GM23338 (cell line): Measurements from ENCODE around the gene HCFC1. TPM values are rescaled to one million over a fixed set of nuclear protein-coding genes. Genes with fewer than 3 reads are reported as not detected.

Source experiments
- ATAC-seq: fragments of 200-7000 bp; cut with Tn5 transposase; 3 replicates; pipeline ENCODE4 v1.9.1; 2020
- DNase-seq: peaks from one replicate; pipeline ENCODE4 v3.0.0-alpha.2; 2015; ENCODE audit warnings: low spot score
- H2AFZ ChIP-seq: fragments of 200-600 bp; sonication (generic); 2 replicates; pipeline ENCODE4 v1.8.0; 2016; ENCODE audit warnings: antibody characterized with exemption, mild to moderate bottlenecking, moderate library complexity
- H3F3A ChIP-seq: fragments of 200-600 bp; sonication (generic); replicated peaks from 2 replicates; pipeline ENCODE4 v1.8.0; 2017; ENCODE audit warnings: antibody characterized with exemption, mixed run types, low read depth
- H3K27ac ChIP-seq: fragments of 200-600 bp; sonication (generic); 2 replicates; pipeline ENCODE4 v1.6.1; 2016; ENCODE audit warnings: low read depth
- H3K27me3 ChIP-seq: fragments of 200-600 bp; sonication (generic); 2 replicates; pipeline ENCODE4 v1.8.0; 2016; ENCODE audit warnings: mild to moderate bottlenecking, mixed run types, moderate library complexity; ENCODE audit not compliant: insufficient read depth
- H3K36me3 ChIP-seq: fragments of 200-600 bp; sonication (generic); 2 replicates; pipeline ENCODE4 v1.8.0; 2016; ENCODE audit warnings: mild to moderate bottlenecking; ENCODE audit not compliant: insufficient read depth
- H3K4me1 ChIP-seq: fragments of 200-600 bp; sonication (generic); 2 replicates; pipeline ENCODE4 v1.8.0; 2016; ENCODE audit warnings: mild to moderate bottlenecking, moderate library complexity; ENCODE audit not compliant: insufficient read depth
- H3K4me2 ChIP-seq: fragments of 200-600 bp; sonication (generic); 2 replicates; pipeline ENCODE4 v1.7.1; 2017; ENCODE audit warnings: mixed run types
- H3K4me3 ChIP-seq: fragments of 200-600 bp; sonication (generic); 2 replicates; pipeline ENCODE4 v1.6.1; 2016; ENCODE audit warnings: mixed run types
- H3K79me2 ChIP-seq: fragments of 200-600 bp; sonication (generic); replicated peaks from 2 replicates; pipeline ENCODE4 v1.8.0; 2017; ENCODE audit warnings: mild to moderate bottlenecking; ENCODE audit not compliant: insufficient read depth
- H3K9me2 ChIP-seq: fragments of 200-600 bp; sonication (generic); 2 replicates; pipeline ENCODE4 v1.8.0; 2017; ENCODE audit not compliant: insufficient read depth
- H4K20me1 ChIP-seq: fragments of 200-600 bp; sonication (generic); replicated peaks from 2 replicates; pipeline ENCODE4 v1.8.0; 2017; ENCODE audit warnings: mild to moderate bottlenecking; ENCODE audit not compliant: insufficient read depth
- H3K27ac Mint-ChIP-seq: 2 replicates; pipeline ENCODE4 v1.8.0; 2020; ENCODE audit warnings: inconsistent platforms, mild to moderate bottlenecking, moderate library complexity, mixed read lengths
- H3K27me3 Mint-ChIP-seq: 3 replicates; pipeline ENCODE4 v1.8.0; 2022; ENCODE audit warnings: low read depth, mild to moderate bottlenecking, moderate library complexity, mixed read lengths, inconsistent platforms; ENCODE audit not compliant: insufficient read depth, poor library complexity
- H3K36me3 Mint-ChIP-seq: 3 replicates; pipeline ENCODE4 v1.8.0; 2021; ENCODE audit warnings: low read depth, mild to moderate bottlenecking, inconsistent platforms, moderate library complexity, mixed read lengths
- H3K4me1 Mint-ChIP-seq: 3 replicates; pipeline ENCODE4 v1.8.0; 2020; ENCODE audit warnings: mild to moderate bottlenecking, inconsistent platforms, mixed read lengths
- H3K4me3 Mint-ChIP-seq: 3 replicates; pipeline ENCODE4 v1.8.0; 2021; ENCODE audit warnings: moderate library complexity, mild to moderate bottlenecking, inconsistent platforms, mixed read lengths
- H3K9me3 Mint-ChIP-seq: 3 replicates; pipeline ENCODE4 v1.8.0; 2020; ENCODE audit warnings: moderate library complexity, mild to moderate bottlenecking, inconsistent platforms, mixed read lengths
- EZH2 ChIP-seq: fragments of 200-600 bp; sonication (generic); IDR thresholded peaks from one replicate; pipeline ENCODE4 v1.8.0; 2017; ENCODE audit warnings: antibody characterized with exemption, mild to moderate bottlenecking, low read depth; ENCODE audit not compliant: unreplicated experiment
- EZH2phosphoT487 ChIP-seq: fragments of 200-600 bp; sonication (generic); IDR thresholded peaks from one replicate; pipeline ENCODE4 v1.8.1; 2018; ENCODE audit warnings: antibody characterized with exemption; ENCODE audit not compliant: unreplicated experiment
- JUNB ChIP-seq: IDR thresholded peaks from one replicate; pipeline ENCODE4 v1.6.1; 2016; ENCODE audit warnings: antibody characterized with exemption; ENCODE audit not compliant: unreplicated experiment
- STAT1 ChIP-seq: IDR thresholded peaks from one replicate; pipeline ENCODE4 v1.6.1; 2016; ENCODE audit warnings: antibody characterized with exemption; ENCODE audit not compliant: unreplicated experiment
- ZNF331 ChIP-seq: fragments of 250-450 bp; sonication (Bioruptor Pico); IDR thresholded peaks from 2 replicates; pipeline ENCODE4 v1.5.0; 2020; ENCODE audit warnings: low read depth, mild to moderate bottlenecking, moderate library complexity
- polyA plus RNA-seq: library from polyadenylated mRNA; unstranded; fragments of >200 nt; fragmentation: Nextera tagmentation; extraction: Ambion mirVana; gene quantifications from 2 replicates; pipeline ENCODE4 v1.2.1, GENCODE V29; 2016
- total RNA-seq: library from RNA; depleted of rRNA; stranded (reverse); fragments of >200 nt; shearing (Covaris generic); gene quantifications from 2 replicates; pipeline ENCODE4 v1.2.3, GENCODE V29; 2014
- TF ChIP-seq, protein P1 (sequence below): IDR thresholded peaks from one replicate; pipeline ENCODE4 v1.6.1; 2018; ENCODE audit warnings: antibody characterized with exemption; ENCODE audit not compliant: unreplicated experiment
- TF ChIP-seq, protein P2 (sequence below): IDR thresholded peaks from 2 replicates; pipeline ENCODE4 v1.6.1; 2016; ENCODE audit warnings: antibody characterized with exemption
- TF ChIP-seq, protein P3 (sequence below), 2 experiments: fragments of 200-600 bp in 1 of 2; sonication (generic) in 1 of 2; conservative IDR thresholded peaks; 2 replicates each; pipeline versions ENCODE4 v1.5.1 to v1.6.1; 2016 to 2017; ENCODE audit warnings: antibody characterized with exemption in 2 of 2, low read depth in 2 of 2, mild to moderate bottlenecking in 2 of 2, moderate library complexity in 1 of 2
- TF ChIP-seq, protein P4 (sequence below): fragments of 250-450 bp; sonication (Bioruptor Pico); IDR thresholded peaks from 2 replicates; pipeline ENCODE4 v1.5.0; 2020; ENCODE audit warnings: mild to moderate bottlenecking, moderate library complexity

The HCFC1 gene
- total and polyA plus RNA-seq, 2 experiments from 2014 or later = 33.0 to 188 TPM

DNA sequence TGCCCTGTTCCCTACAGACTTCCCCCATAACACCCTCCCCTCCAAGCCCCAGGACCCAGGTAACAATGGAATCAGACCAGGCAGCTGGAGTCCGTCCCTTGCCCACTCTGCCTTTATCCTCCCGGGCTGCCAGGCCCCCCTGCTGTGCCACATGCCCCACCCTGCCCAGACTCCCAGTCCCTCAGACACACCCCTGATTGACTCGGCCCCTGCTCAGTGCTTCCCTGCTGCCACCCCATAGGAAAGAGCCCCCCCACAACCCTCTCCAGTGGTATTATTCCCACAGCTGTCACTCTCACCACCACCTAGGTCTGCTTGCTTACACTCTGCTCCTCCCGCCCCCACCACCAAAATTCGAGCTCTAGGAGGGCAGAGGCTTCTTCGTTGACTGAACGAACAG lies 32.0 kb downstream of the HCFC1 start:
- H3K4me2 ChIP-seq = no peak overlapping the region
- no peaks in the 10 kb centered on the region for H3K36me3 ChIP-seq
- H3K27ac Mint-ChIP-seq = no peak overlapping the region
- DNase-seq = no peak
- H3F3A ChIP-seq = no peaks in the 10 kb centered on the region
- no peaks in the 10 kb centered on the region for H3K79me2 ChIP-seq
- peaks cover 3% of the 10 kb centered on the region; the same call in 1 of the 3 replicates for H3K36me3 Mint-ChIP-seq
- H3K9me2 ChIP-seq = no peaks in the 10 kb centered on the region
- H2AFZ ChIP-seq = no peak overlapping the region
- H3K9me3 Mint-ChIP-seq = no peaks in the 10 kb centered on the region
- peaks cover 5% of the 10 kb centered on the region for H3K27me3 Mint-ChIP-seq
- no peak overlapping the region for H3K27ac ChIP-seq
- TF ChIP-seq, protein P1, sequence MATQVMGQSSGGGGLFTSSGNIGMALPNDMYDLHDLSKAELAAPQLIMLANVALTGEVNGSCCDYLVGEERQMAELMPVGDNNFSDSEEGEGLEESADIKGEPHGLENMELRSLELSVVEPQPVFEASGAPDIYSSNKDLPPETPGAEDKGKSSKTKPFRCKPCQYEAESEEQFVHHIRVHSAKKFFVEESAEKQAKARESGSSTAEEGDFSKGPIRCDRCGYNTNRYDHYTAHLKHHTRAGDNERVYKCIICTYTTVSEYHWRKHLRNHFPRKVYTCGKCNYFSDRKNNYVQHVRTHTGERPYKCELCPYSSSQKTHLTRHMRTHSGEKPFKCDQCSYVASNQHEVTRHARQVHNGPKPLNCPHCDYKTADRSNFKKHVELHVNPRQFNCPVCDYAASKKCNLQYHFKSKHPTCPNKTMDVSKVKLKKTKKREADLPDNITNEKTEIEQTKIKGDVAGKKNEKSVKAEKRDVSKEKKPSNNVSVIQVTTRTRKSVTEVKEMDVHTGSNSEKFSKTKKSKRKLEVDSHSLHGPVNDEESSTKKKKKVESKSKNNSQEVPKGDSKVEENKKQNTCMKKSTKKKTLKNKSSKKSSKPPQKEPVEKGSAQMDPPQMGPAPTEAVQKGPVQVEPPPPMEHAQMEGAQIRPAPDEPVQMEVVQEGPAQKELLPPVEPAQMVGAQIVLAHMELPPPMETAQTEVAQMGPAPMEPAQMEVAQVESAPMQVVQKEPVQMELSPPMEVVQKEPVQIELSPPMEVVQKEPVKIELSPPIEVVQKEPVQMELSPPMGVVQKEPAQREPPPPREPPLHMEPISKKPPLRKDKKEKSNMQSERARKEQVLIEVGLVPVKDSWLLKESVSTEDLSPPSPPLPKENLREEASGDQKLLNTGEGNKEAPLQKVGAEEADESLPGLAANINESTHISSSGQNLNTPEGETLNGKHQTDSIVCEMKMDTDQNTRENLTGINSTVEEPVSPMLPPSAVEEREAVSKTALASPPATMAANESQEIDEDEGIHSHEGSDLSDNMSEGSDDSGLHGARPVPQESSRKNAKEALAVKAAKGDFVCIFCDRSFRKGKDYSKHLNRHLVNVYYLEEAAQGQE = no peak
- TF ChIP-seq EZH2 (no peak), ZNF331 (no peak), EZH2phosphoT487 (no peak), JUNB (no peak), STAT1 (no peak)
- TF ChIP-seq, protein P2, sequence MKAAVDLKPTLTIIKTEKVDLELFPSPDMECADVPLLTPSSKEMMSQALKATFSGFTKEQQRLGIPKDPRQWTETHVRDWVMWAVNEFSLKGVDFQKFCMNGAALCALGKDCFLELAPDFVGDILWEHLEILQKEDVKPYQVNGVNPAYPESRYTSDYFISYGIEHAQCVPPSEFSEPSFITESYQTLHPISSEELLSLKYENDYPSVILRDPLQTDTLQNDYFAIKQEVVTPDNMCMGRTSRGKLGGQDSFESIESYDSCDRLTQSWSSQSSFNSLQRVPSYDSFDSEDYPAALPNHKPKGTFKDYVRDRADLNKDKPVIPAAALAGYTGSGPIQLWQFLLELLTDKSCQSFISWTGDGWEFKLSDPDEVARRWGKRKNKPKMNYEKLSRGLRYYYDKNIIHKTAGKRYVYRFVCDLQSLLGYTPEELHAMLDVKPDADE = no peak
- TF ChIP-seq, protein P3, sequence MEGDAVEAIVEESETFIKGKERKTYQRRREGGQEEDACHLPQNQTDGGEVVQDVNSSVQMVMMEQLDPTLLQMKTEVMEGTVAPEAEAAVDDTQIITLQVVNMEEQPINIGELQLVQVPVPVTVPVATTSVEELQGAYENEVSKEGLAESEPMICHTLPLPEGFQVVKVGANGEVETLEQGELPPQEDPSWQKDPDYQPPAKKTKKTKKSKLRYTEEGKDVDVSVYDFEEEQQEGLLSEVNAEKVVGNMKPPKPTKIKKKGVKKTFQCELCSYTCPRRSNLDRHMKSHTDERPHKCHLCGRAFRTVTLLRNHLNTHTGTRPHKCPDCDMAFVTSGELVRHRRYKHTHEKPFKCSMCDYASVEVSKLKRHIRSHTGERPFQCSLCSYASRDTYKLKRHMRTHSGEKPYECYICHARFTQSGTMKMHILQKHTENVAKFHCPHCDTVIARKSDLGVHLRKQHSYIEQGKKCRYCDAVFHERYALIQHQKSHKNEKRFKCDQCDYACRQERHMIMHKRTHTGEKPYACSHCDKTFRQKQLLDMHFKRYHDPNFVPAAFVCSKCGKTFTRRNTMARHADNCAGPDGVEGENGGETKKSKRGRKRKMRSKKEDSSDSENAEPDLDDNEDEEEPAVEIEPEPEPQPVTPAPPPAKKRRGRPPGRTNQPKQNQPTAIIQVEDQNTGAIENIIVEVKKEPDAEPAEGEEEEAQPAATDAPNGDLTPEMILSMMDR (conservative IDR thresholded peaks at IDR 0.05; ENCODE audit: low read depth in 2 of 2) = no peak
- TF ChIP-seq, protein P4, sequence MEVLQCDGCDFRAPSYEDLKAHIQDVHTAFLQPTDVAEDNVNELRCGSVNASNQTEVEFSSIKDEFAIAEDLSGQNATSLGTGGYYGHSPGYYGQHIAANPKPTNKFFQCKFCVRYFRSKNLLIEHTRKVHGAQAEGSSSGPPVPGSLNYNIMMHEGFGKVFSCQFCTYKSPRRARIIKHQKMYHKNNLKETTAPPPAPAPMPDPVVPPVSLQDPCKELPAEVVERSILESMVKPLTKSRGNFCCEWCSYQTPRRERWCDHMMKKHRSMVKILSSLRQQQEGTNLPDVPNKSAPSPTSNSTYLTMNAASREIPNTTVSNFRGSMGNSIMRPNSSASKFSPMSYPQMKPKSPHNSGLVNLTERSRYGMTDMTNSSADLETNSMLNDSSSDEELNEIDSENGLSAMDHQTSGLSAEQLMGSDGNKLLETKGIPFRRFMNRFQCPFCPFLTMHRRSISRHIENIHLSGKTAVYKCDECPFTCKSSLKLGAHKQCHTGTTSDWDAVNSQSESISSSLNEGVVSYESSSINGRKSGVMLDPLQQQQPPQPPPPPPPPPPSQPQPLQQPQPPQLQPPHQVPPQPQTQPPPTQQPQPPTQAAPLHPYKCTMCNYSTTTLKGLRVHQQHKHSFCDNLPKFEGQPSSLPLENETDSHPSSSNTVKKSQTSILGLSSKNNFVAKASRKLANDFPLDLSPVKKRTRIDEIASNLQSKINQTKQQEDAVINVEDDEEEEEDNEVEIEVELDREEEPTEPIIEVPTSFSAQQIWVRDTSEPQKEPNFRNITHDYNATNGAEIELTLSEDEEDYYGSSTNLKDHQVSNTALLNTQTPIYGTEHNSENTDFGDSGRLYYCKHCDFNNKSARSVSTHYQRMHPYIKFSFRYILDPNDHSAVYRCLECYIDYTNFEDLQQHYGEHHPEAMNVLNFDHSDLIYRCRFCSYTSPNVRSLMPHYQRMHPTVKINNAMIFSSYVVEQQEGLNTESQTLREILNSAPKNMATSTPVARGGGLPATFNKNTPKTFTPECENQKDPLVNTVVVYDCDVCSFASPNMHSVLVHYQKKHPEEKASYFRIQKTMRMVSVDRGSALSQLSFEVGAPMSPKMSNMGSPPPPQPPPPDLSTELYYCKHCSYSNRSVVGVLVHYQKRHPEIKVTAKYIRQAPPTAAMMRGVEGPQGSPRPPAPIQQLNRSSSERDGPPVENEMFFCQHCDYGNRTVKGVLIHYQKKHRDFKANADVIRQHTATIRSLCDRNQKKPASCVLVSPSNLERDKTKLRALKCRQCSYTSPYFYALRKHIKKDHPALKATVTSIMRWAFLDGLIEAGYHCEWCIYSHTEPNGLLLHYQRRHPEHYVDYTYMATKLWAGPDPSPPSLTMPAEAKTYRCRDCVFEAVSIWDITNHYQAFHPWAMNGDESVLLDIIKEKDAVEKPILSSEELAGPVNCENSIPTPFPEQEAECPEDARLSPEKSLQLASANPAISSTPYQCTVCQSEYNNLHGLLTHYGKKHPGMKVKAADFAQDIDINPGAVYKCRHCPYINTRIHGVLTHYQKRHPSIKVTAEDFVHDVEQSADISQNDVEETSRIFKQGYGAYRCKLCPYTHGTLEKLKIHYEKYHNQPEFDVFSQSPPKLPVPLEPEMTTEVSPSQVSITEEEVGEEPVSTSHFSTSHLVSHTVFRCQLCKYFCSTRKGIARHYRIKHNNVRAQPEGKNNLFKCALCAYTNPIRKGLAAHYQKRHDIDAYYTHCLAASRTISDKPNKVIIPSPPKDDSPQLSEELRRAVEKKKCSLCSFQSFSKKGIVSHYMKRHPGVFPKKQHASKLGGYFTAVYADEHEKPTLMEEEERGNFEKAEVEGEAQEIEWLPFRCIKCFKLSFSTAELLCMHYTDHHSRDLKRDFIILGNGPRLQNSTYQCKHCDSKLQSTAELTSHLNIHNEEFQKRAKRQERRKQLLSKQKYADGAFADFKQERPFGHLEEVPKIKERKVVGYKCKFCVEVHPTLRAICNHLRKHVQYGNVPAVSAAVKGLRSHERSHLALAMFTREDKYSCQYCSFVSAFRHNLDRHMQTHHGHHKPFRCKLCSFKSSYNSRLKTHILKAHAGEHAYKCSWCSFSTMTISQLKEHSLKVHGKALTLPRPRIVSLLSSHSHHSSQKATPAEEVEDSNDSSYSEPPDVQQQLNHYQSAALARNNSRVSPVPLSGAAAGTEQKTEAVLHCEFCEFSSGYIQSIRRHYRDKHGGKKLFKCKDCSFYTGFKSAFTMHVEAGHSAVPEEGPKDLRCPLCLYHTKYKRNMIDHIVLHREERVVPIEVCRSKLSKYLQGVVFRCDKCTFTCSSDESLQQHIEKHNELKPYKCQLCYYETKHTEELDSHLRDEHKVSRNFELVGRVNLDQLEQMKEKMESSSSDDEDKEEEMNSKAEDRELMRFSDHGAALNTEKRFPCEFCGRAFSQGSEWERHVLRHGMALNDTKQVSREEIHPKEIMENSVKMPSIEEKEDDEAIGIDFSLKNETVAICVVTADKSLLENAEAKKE (CRISPR knock-in tag) = no peak
- no peaks in the 10 kb centered on the region for H4K20me1 ChIP-seq
- no peak overlapping the region for H3K4me3 Mint-ChIP-seq
- no peak for ATAC-seq
- no peak overlapping the region for H3K4me3 ChIP-seq
- peaks cover 24% of the 10 kb centered on the region for H3K4me1 Mint-ChIP-seq
- no peaks in the 10 kb centered on the region for H3K27me3 ChIP-seq
- peaks cover 4% of the 10 kb centered on the region; the same call in 1 of the 2 replicates for H3K4me1 ChIP-seq
